SH-SY5Y (cell line): ENCODE results near the gene IL12A.

Experiments
- GATA2 ChIP-seq: IDR thresholded peaks from 2 replicates; pipeline ENCODE4 v1.6.1; 2011; ENCODE audit warnings: mild to moderate bottlenecking, low read depth, low read length
- GATA3 ChIP-seq: IDR thresholded peaks from 2 replicates; pipeline ENCODE4 v1.6.1; 2011; ENCODE audit warnings: low read depth, mild to moderate bottlenecking, low read length, moderate library complexity

The IL12A gene

GRCh38 chr3:160040181-160040580, 51.5 kb downstream of the IL12A start:
- TF ChIP-seq GATA3 (no peak), GATA2 (no peak)

GRCh38 chr3:160041465-160041864, 52.8 kb downstream of the IL12A start:
- TF ChIP-seq GATA3 (no peak), GATA2 (no peak)

- TF ChIP-seq GATA3 (no peak), GATA2 (no peak)
Observed at GRCh38 chr3:160044121-160044520, 55.5 kb downstream of the IL12A start.
